Measurements from ENCODE around the gene SYT15. TPM values are rescaled to one million over a fixed set of nuclear protein-coding genes. Genes with fewer than 3 reads are reported as not detected.

The SYT15 gene
- total RNA-seq, 1 donor from 2014 or later, result 1.8 TPM

GRCh38 chr10:46544989-46545791 lies 33.7 kb upstream of the SYT15 start:
- intact Hi-C loops (cut with micrococcal nuclease), result no loop called here

GRCh38 chr10:46545861-46546590 lies 32.9 kb upstream of the SYT15 start:
- intact Hi-C loops (cut with micrococcal nuclease), result no loop called here

DNA sequence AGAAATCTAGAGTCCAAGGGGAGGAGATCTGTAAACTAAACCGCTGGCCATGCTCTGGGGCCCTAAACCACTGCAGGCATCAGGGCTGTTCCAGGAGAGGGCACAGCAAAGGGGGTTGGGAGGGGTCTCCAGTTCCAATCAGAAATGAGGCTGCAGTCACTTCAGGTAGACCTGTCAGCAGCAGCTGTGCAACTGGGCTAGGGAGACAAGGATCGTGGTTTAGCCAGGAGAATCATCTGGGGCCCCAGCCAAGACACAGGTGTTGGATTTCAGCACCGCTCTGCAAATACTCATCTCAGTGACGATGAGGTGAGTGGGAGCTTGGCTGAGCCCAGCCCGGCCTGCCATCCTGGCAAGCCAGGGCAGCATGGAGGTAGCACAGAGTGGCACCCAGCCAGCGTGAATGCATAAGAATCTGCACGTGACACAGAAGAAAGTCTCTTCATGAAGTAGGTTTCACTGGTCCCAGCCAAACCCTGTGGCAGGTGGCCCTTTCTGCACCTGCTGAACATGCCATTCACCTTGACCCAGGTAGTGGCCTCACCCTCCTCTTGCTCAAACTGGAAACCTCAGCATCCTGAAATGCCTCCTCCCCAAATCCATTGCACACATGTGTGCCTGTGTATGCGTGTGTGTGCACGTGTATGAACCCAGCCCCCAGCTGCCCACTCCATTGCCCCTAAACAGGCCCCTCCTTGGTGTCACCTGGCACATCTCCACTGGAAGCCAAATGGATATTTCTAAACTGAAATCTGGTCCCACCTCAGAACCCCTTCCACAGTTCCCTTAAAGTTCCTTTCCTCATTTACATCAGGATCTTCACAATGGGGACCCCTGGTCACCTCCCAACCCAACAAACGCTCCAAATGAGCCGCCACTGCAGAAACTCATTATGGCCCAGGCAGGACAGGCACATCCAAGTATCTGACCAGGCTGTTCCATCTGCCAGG lies 32.1 kb upstream of the SYT15 start:
- intact Hi-C loops (cut with micrococcal nuclease), result no loop called here

- intact Hi-C loops (cut with micrococcal nuclease), result no loop called here
Observed at GRCh38 chr10:46547541-46548497, 31.1 kb upstream of the SYT15 start.

DNA sequence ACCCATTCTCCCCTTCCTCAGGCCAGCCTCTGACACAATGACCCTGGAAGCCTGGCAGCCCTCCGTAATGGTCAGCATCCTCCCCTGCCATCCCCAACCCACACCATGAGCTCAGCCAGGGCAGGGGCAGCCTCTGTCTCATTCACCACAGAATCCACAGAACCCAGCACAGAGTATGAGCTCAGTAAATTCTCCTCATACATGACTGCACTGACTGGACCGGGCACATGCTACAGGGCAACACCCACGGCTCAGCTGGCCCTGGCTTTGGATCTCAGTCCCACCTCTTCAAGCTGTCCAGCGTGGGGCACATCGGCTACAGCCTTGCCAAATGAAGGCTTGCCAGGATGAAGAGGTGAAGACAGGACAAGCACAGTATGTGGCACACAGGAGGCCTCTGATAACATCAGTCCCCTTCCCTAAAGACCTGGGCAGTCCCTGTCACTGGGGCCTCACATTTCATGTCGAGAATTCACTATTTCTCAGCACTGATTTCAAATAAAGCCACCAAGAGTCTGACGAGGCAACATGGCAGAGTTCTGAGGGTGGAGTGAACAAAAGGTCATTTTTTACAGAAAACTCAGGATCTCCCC lies 30.3 kb upstream of the SYT15 start:
- intact Hi-C loops (cut with micrococcal nuclease), result no loop called here

DNA sequence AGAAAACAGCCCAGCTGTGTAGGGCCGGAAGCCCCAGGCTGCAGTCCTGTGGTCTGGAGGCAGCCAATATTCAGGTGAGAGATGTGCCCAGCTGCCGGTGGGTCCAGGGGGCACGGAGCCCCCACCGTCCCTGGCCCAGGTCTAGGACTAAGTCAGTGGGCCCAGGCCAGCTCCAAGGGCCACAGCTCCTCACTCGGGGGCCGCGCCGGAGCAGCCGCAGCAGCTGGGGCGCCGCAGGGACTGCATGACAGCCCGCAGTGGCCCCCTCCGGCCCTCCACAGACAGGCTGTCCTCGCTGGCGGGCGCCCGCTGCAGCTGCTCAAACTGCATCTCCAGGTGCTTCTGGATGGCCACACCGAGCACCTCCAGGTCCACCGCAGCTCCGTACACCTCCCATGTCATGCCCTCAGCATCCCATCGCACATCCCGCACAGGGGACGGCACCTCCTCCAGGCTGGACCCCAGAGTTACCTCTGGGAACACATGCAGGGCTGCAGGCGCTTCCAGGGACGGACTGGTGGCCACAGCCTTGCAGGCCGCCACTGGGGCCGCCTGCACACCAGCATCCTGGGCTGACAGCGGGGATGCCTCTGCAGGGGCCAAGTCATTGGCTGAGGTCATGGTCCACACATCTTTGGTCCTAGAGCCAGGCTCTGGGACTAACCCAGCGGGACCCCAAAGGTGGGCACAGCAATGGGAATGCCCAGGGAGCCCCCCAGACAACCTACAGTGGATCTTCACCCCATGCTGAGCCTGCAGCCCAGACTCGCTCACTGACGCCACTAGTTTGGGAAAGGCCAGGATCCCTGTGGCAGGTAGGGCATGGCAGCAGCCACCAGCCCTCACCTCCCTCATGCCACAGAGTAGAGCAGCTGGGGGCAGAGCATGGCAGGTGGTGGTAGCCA lies 29.5 kb upstream of the SYT15 start:
- intact Hi-C loops (cut with micrococcal nuclease), result loop anchor here (2.0 kb wide), 1 partner anchor 19 kb away; no protein-coding TSS in a partner anchor

DNA sequence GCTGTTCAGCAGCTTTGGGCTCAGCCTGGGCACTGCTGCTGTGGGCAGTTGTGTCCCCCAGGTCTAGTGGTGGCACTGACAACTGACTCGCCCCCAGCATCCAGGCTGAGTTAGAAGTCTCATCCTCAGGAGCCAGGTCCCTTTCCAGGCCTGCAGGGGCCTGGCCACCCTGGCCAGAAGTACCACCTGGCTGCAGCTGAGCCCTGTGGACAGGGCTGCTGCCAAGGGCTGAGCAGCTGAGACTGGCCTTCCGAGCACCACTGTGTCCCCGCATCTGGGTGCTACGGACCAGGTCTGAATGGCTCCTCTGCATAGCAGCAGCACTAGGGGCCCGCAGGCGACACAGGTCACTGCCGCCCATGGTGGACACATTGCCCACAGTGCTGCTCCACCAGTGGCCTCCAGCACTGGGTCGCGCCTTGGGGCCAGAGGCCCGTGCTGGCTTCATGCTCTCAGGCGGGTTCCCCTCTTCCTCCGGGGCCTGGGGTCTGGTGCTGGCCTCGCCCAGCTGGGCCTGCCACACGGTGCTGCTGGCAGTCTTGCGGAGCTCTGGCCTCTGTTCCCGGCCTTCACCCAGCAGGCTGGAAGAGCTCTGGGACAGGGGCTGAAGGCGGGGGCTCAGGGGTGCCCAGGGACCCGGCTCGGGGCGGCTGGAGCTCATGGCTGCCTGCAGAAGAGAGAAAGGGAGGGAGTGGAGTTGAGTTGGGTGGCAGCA lies 28.7 kb upstream of the SYT15 start:
- intact Hi-C loops (cut with micrococcal nuclease), result loop anchor here (2.0 kb wide), 1 partner anchor 19 kb away; no protein-coding TSS in a partner anchor

- intact Hi-C loops (cut with micrococcal nuclease), result loop anchor here (2.0 kb wide), 1 partner anchor 20 kb away; no protein-coding TSS in a partner anchor
Observed at GRCh38 chr10:46550795-46551700, 27.9 kb upstream of the SYT15 start.

- intact Hi-C loops (cut with micrococcal nuclease), result loop anchor here (2.0 kb wide), 1 partner anchor 21 kb away; no protein-coding TSS in a partner anchor
Observed at GRCh38 chr10:46551701-46552525, 27.0 kb upstream of the SYT15 start.

DNA sequence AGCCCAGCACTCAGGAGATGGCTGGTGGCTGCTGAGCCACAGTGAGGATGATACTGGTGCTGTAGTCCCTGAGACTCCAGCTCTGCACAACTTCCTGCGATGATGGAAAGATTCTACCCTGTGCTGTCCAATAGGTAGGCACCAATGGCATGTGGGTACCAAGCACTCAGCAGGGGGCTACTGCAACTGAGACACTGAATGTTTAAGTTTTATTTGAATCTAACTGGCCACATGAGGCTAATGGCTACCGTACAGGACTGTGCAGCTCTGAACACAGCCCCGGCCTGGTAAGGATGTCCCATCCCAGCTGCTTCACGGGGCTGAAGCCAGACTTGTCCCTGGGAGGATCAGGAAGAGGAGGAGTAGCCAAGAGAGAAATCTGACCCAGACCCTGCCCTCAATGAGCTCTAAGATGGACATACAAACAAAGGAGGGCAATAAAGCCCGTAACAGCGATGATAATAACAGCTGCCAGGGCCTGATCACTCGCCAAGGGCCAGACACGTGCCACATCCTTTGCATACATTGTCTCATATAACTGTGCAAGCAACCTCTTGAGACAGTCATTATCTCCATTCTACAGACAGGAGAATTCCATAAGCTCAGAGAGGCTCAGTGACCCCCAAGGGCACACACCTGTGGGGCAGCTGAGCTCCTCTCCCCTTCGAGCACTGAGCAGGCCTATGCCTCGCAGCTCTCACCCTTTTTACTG lies 26.2 kb upstream of the SYT15 start:
- intact Hi-C loops (cut with micrococcal nuclease), result no loop called here

DNA sequence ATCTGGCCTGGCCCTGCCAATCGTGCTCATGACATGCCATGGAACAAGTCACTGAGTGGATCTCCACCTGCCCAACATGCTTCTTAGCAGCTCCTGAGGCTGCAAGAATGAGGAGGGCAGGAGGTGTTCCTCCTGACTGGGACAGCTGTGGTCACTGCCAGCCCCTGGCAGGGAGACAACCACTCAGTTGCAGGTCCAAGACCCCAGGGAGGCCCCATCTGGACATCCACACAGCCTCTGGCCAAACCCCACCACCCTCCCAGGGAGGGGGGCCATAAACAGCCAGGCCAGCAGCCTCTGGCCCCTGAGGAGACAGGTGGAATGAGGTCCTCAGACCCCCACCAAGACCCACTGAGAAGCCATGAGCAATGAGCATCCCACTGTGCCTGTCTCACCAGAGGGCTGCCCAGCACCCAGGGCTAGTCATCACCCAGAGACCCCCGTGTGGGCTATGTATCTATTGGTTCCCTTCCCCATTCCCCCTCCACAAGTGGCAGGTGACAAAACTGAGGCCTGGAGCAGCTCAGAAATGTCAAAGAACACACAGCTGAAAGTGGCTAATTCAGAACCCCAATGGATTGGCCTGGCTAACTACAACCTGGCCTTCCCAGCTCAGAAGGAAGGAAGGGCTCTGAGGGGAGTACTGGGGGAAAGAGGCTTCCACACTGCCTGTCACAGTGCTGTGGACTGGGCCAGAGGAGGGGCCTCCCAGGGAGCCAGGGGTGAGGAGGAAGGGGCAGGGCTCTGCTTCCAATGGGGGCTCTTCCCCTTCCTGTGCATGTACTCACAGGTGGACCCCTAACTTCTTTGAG lies 25.5 kb upstream of the SYT15 start:
- intact Hi-C loops (cut with micrococcal nuclease), result no loop called here

DNA sequence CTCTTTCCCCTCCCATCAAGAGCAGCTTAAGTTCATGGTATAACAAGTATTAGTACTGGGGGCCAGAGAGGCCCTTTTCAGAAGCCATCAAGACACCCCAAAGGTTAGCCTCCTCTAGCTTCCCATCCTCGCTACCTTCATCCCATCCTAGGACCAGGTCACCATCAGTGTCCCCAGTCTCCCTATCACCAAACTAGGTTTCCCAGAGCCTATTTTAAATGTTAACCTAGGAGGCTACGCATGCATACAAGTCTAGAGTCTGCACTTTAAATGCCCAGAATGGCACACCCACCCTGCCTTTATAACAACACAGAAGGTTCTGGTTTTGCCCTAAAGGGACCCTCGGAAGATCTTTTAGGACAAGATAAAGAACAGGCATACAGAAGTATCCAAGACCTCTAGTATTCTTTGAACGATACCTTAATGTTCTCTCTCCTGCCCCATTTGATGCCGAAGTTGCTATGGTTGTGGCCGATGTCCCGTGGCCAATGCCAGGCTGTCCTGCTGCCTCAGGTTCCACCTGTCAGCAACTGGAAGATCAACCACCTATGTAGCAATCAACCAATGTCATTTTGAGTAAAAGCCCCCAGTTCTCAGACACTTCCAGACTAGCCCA lies 24.7 kb upstream of the SYT15 start:
- intact Hi-C loops (cut with micrococcal nuclease), result no loop called here

DNA sequence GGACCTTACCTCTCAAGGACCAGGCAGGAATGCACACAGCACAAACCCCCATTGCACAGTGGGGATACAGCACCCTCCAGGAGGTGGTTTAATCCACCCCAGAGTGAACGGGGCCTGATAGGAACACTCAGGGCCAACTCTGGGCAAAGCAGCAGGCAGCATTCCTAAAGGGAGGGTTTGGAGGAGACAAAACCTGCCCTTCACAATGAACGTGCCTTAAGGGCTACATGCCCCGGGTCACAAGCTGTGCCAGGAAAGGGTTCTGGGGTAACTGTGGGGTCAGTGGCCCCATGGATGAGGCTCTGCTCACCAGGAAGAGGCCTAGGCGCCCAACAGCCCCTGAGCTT lies 23.6 kb upstream of the SYT15 start:
- intact Hi-C loops (cut with micrococcal nuclease), result no loop called here

Measured in T-helper 1 cell treated with Interleukin-12 subunit alpha and Interleukin-12 subunit beta and Interleukin-4 antibody, amounts not matched to agents 30 ng/mL and 1 ng/mL, for 36 hours (primary cell).